NCI-H1417 treated with DMSO at 0.1 percent for 48 hours (cell line): ENCODE data around the gene LRP6.
"Not testable (repeated sequence)": the region's sequence is repeated elsewhere in the genome, so short reads cannot be mapped to it uniquely, and the experiment has no call there.

Experiments
- DNase-seq: peaks from one replicate; lab custom pipeline; 2025; lab: John Stamatoyannopoulos, UW

The LRP6 gene

GRCh38 chr12:12121061-12121460, 145.8 kb downstream of the LRP6 start:
- no peak for DNase-seq

- DNase-seq, result no peak
These were observed 150.2 kb downstream of the LRP6 start for GRCh38 chr12:12116677-12117076.

- DNase-seq, result no peak
These were observed 151.3 kb downstream of the LRP6 start for GRCh38 chr12:12115514-12115913.

- DNase-seq, result not testable (repeated sequence)
These were observed 155.8 kb downstream of the LRP6 start for GRCh38 chr12:12110923-12111555.

- DNase-seq, result no peak
These were observed 158.3 kb downstream of the LRP6 start for GRCh38 chr12:12108441-12109058.

GRCh38 chr12:12107678-12108077, 159.2 kb downstream of the LRP6 start:
- no peak for DNase-seq

GRCh38 chr12:12099102-12099501, 167.7 kb downstream of the LRP6 start:
- DNase-seq, result no peak

DNA sequence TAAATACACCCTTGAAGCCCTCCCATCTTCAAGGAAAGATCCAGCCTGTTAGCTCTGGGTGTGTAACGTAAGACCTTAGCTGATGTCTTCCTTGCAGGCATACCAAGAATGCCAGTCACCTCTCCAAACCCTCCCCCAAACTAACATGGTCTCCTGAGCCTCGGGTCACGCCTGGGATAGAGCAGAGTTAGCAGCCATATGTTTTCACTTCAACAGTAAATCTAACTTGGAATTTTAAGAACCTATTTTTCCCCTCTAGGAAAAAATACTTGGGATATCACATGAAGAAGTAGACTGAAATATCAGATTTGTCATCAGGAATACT, 168.2 kb downstream of the LRP6 start:
- DNase-seq, result no peak

DNA sequence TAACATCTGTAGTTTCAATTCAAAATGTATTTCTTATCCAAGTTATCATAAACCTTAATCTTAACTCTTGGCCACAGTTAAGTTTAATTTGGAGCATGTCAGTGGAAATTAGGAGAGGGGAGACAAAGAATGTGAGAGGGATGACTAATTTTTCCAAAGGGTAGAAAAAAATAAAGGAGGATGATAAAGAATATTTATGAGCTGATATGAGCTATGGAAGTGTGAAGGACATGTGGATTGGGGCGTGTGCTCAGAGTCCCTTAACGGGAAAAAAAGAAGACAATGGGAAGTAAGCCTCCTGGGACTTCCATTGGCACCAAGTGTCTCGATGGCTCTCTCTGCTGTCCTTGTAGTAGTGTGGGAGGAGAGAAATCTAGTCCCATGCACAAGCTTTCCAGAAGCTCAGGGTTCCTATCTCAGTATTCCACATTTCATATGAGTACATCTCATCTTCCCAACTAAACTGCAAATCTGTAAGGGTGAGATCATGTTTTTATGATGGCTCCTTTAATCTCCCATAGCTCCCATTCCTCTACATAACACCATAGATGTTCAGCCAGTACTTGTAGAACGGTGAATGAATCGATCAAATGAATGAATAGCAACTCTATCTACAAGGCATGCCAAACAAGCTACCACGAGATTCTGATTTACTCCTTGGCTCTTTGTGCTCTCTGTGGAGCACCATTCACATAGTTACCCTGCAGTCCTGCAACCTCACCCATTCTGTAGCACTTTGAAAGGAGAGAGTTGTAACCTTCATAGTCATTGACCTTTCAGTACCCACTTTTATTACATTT, 168.8 kb downstream of the LRP6 start:
- DNase-seq, result no peak

DNA sequence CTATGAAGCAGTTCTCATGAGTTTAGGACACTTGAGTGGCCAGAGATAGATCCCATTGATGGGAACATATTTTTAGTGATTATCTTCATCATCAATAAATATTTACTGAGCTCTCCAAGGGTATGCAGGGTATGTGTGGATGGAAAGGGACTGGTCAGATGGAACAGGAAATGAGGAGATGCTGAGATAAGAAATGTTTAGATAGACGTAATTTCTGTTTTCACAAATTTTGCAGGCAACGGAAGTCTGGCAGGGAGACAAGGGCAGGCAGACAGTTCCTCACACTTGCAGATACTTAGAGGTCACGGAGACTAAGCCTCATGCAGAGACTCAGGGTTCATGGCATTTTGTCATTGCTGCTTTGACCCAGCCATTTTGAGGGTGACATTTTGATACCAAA, 171.8 kb downstream of the LRP6 start:
- no peak for DNase-seq

- DNase-seq, result no peak
These were observed 172.4 kb downstream of the LRP6 start for GRCh38 chr12:12094481-12094880.

GRCh38 chr12:12091977-12092663, 174.7 kb downstream of the LRP6 start:
- DNase-seq, result no peak

DNA sequence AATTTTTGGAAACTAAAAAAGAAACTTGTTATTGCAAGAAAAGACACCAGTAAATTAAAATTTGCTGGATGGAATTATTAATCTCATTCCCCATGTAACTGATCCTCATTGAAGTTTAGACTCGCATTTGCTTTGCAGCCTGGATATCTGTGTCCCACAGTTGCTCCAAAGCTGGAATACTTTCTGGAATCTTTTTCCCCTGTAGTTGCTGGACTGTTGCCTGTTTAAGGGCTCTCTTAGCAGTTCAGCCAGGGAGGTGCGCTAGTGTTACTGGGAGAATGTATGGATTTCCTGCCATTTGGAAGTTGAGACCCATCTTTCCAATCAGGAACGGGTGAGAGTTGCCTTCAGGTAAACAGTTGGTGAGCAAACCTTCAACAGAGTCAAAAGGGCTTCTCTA, 175.8 kb downstream of the LRP6 start:
- no peak for DNase-seq

GRCh38 chr12:12088761-12089160, 178.1 kb downstream of the LRP6 start:
- no peak for DNase-seq

DNA sequence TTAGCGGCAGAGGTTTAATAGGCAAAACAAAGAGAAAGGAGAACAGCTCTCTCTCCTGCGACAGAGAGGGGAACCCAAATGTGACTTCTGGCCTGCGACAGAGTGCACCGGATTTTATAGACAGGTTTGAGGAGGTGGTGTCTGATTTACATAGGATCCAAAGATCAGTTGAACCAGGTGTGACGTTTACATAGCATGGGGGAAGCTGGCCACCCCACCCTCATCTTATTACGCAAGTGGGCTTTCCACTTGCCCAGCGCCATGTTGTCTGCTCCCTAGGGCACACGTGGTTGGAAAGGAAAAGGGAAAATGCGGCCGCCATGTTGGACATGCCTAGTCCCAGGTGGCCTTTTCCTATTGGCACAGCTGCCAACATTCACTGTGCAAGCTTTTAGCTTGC, 178.7 kb downstream of the LRP6 start:
- no peak for DNase-seq

DNA sequence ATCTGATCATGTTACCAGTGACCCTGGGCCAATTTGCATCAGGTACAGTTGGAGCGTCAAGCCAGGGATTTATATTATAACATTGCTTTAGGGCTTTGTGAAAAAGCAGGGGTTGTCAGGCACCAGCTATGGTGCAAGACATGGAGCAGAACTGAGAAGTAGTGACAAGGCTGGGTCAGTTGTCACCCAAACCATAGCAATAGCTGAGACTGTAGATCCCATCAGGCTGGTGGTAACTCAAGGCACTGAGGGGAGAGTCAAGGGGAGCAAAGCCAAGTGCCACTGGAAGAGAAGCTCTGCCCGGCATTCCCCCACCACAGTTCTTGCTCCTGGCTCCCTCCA, 179.2 kb downstream of the LRP6 start:
- no peak for DNase-seq

DNA sequence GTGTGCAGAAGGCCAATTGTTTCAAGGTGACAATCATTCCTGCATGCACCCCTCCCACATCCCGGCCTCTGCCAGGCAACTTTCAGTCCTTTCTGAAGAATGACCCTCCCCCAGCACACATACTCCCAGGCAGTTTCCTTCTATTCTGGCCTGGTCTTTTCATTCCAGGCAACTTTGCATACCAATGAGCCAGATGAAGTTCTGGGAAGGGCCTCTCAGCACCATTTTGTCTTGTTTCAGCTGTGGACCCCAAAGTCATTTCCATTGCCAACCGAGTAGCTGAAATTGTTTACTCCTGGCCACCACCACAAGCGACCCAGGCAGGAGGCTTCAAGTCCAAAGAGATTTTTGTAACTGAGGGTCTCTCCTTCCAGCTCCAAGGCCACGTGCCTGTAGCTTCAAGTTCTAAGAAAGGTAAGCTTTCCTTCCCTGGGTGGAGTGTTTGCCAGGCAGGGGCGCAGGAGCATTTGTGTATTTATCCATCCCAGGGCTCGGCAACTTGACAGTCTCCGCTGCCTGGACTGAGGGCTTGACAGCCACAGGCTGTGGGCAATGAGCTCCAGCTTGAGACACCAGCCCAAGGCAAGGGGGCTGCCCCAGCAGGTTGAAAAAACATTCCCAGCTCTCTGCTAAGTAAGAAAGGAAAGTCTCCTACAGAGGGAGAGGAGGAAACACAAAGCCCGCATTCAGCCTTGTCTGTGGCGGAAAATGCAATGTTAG, 179.7 kb downstream of the LRP6 start:
- DNase-seq, result no peak

GRCh38 chr12:12086362-12086761, 180.5 kb downstream of the LRP6 start:
- DNase-seq, result no peak

DNA sequence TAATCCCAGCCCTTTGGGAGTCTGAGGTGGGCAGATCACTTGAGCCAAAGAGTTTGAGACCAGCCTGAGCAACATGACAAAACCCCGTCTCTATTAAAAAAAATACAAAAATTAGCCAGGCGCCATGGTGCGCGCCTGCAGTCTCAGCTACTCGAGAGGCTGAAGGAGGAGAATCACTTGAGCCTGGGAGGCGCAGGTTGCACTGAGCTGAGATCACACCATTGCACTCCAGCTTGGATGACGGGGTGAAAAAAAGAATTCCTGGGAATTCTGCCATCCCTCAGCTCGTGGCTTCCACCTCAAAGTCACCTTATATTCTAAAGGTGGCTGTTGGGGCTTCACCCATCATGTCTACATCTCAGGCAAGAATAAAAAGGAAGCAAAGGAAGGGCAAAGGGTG, 183.2 kb downstream of the LRP6 start:
- DNase-seq, result no peak

DNA sequence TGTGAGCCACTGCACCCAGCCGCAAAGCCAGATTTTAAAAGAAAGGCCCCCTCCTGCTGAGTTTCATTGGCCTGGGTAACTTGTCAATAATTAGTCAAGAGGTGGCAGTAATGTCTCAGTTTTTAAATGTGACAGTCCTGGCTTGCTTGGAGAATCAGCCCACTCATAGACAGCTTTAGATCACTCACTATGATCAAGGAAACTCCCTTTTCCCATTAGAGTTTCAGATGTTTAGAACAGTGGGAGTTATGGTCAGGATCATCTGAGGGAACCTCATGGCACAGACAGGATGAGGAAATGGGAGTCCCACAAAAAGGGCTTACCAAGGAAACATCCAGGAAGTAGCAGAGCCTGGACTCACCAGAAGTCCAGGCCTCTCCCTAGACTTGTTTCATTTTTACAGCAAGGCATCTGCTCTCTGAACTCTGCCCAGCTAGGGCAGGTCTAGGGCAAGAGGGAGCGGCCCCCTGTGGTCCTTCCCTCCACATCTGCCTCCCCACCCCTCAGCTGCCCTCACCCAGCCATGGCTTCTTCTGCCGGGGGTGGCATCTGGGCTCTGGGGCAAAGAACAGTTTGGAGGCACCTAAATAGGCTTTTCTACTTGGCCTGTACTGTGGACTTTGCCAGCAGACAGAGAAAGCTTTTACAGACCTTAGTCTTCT, 184.9 kb downstream of the LRP6 start:
- DNase-seq, result no peak

DNA sequence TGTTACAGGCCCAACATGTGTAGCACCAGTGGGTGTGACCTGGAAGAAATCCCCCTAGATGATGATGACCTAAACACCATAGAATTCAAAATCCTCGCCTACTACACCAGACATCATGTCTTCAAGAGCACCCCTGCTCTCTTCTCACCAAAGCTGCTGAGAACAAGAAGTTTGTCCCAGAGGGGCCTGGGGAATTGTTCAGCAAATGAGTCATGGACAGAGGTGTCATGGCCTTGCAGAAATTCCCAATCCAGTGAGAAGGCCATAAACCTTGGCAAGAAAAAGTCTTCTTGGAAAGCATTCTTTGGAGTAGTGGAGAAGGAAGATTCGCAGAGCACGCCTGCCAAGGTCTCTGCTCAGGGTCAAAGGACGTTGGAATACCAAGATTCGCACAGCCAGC, 187.6 kb downstream of the LRP6 start:
- no peak for DNase-seq
